ENCODE results near the gene BCS1L. TPM values are rescaled to one million over a fixed set of nuclear protein-coding genes. Genes with fewer than 3 reads are reported as not detected.

The BCS1L gene
- total and polyA plus RNA-seq, 9 of the 15 experiments (the other 6 are each of a cell fraction or from before 2014, with no cell fraction given): 37.6 to 103 (median 56.7) TPM

GRCh38 chr2:218658671-218659257 lies 719 bp upstream of the BCS1L start (continued):
- no peak for TF ChIP-seq ZBTB40 (IDR thresholded peaks at IDR 0.05)
- no peak for TF ChIP-seq ZBTB40 (CRISPR knock-in tag; IDR thresholded peaks at IDR 0.05)
- no peak for TF ChIP-seq MECOM (CRISPR knock-in tag; IDR thresholded peaks at IDR 0.05)
- peak; percentile 66 for TF ChIP-seq ZEB2 (IDR thresholded peaks at IDR 0.05)
- no peak for TF ChIP-seq CBFA2T2 (conservative IDR thresholded peaks at IDR 0.05)
- no peak for TF ChIP-seq ARID1B (IDR thresholded peaks at IDR 0.05)
- TF ChIP-seq TSC22D4 (tag; IDR thresholded peaks at IDR 0.05): no peak
- peak in 1 of 2 experiments; percentile 51; a peak in 2 of 4 replicates for TF ChIP-seq HDAC1 (IDR thresholded peaks at IDR 0.05)
- TF ChIP-seq ETS1 (conservative IDR thresholded peaks at IDR 0.05; ENCODE audit: control insufficient read depth, low read depth, low read length): peak; percentile 51; the same call in 1 of the 2 replicates
- TF ChIP-seq ZNF639 (CRISPR knock-in tag; conservative IDR thresholded peaks at IDR 0.05 in 1 of 2, IDR thresholded peaks at IDR 0.05 in 1 of 2): no peak
- TF ChIP-seq NFRKB (IDR thresholded peaks at IDR 0.05; ENCODE audit: low read depth): no peak
- TF ChIP-seq RBFOX2 (IDR thresholded peaks at IDR 0.05; ENCODE audit: low read depth, low read length): no peak
- TF ChIP-seq CTCF (IDR thresholded peaks at IDR 0.05 in 2 of 3, conservative IDR thresholded peaks at IDR 0.05 in 1 of 3; ENCODE audit: insufficient read depth in 2 of 3, low read depth in 1 of 3, low read length in 3 of 3): peak; percentile 67 to 93 (median 71)
- peak; percentile 53 for TF ChIP-seq FOSL1 (tag; conservative IDR thresholded peaks at IDR 0.05)

Measured in K562 (cell line).